IMR-90 (cell line): ENCODE results near the gene SCRG1. TPM values are rescaled to one million over a fixed set of nuclear protein-coding genes. Genes with fewer than 3 reads are reported as not detected.

Experiments
- ATAC-seq: fragments of 200-7000 bp; cut with Tn5 transposase; 2 replicates; pipeline ENCODE4 v1.9.1; 2020; ENCODE audit warnings: low read depth, mild to moderate bottlenecking, moderate library complexity
- BruUV-seq: library from RNA; stranded (reverse); fragments of 400-500 nt; replicated peaks from 2 replicates; lab custom pipeline; 2021; lab: Mats Ljungman, UMichigan
- CTCF ChIA-PET: fragments of 300-600 bp; formaldehyde crosslinking; extraction: SDS; loops from one replicate; lab custom pipeline; 2021; ENCODE audit warnings: antibody characterized with exemption; lab: Yijun Ruan, JAX
- POLR2A ChIA-PET: fragments of 300-600 bp; sonication (Branson Sonifier 250); formaldehyde crosslinking; loops from one replicate; lab custom pipeline; 2022; ENCODE audit warnings: antibody characterized with exemption; ENCODE audit not compliant: unreplicated experiment; lab: Charles Lee
- DNase-seq: peaks from one replicate; pipeline ENCODE4 v3.0.0; 2013
- H2AFZ ChIP-seq: replicated peaks from 2 replicates; pipeline ENCODE3; 2013; ENCODE audit warnings: low read length, mild to moderate bottlenecking; ENCODE audit not compliant: poor library complexity
- H2AK5ac ChIP-seq: 2 replicates; pipeline ENCODE4 v1.6.1; 2013; ENCODE audit warnings: low read depth, low read length, inconsistent platforms
- H2AK9ac ChIP-seq: replicated peaks from 2 replicates; pipeline ENCODE3; 2013; ENCODE audit warnings: mild to moderate bottlenecking, low read depth, low read length, moderate library complexity; ENCODE audit not compliant: poor library complexity
- H2BK120ac ChIP-seq: 2 replicates; pipeline ENCODE4 v1.6.1; 2013; ENCODE audit warnings: low read depth, low read length, inconsistent platforms
- H2BK15ac ChIP-seq: 3 replicates; pipeline ENCODE4 v1.6.1; 2013; ENCODE audit warnings: low read depth, low read length, inconsistent platforms
- H2BK20ac ChIP-seq: 2 replicates; pipeline ENCODE4 v1.6.1; 2013; ENCODE audit warnings: low read depth, mild to moderate bottlenecking, inconsistent platforms, low read length, moderate library complexity
- H2BK5ac ChIP-seq: 2 replicates; pipeline ENCODE4 v1.6.1; 2013; ENCODE audit warnings: mild to moderate bottlenecking, low read depth, low read length, inconsistent platforms; ENCODE audit not compliant: poor library complexity, severe bottlenecking
- H3K14ac ChIP-seq: replicated peaks from 2 replicates; pipeline ENCODE4 v1.6.1; 2013; ENCODE audit warnings: low read depth, low read length, inconsistent platforms
- H3K18ac ChIP-seq: 2 replicates; pipeline ENCODE4 v1.6.1; 2013; ENCODE audit warnings: low read depth, low read length, control low read depth
- H3K23ac ChIP-seq: 2 replicates; pipeline ENCODE4 v1.6.1; 2013; ENCODE audit warnings: low read depth, low read length, inconsistent platforms
- H3K27ac ChIP-seq: 2 replicates; pipeline ENCODE4 v1.5.1; 2013; ENCODE audit warnings: mild to moderate bottlenecking, control low read depth, low read length; ENCODE audit not compliant: insufficient read depth
- H3K27me3 ChIP-seq: 2 replicates; pipeline ENCODE4 v1.6.1; 2013; ENCODE audit warnings: low read length; ENCODE audit not compliant: control insufficient read depth, insufficient read depth
- H3K36me3 ChIP-seq: 2 replicates; pipeline ENCODE4 v1.6.1; 2013; ENCODE audit warnings: low read length, mixed read lengths; ENCODE audit not compliant: control insufficient read depth, insufficient read depth
- H3K4ac ChIP-seq: 2 replicates; pipeline ENCODE4 v1.6.1; 2013; ENCODE audit warnings: low read depth, low read length, inconsistent platforms
- H3K4me1 ChIP-seq: 2 replicates; pipeline ENCODE4 v1.6.1; 2013; ENCODE audit warnings: low read length, mixed read lengths; ENCODE audit not compliant: control insufficient read depth, insufficient read depth
- H3K4me2 ChIP-seq: 2 replicates; pipeline ENCODE4 v1.6.1; 2013; ENCODE audit warnings: low read depth, mild to moderate bottlenecking, control low read depth, low read length, moderate library complexity
- H3K4me3 ChIP-seq: 2 replicates; pipeline ENCODE4 v1.5.1; 2013; ENCODE audit warnings: low read depth, mild to moderate bottlenecking, control low read depth, low read length, moderate library complexity; ENCODE audit not compliant: insufficient read depth
- H3K56ac ChIP-seq: 2 replicates; pipeline ENCODE4 v1.6.1; 2013; ENCODE audit warnings: low read length, inconsistent platforms; ENCODE audit not compliant: insufficient read depth; ENCODE audit errors: extremely low read depth
- H3K79me1 ChIP-seq, 2 experiments: 2 replicates each; pipeline ENCODE4 v1.6.1; 2013; ENCODE audit warnings: low read length in 2 of 2, inconsistent platforms in 1 of 2, low read depth in 1 of 2
- H3K9ac ChIP-seq: 2 replicates; pipeline ENCODE4 v1.6.1; 2013; ENCODE audit warnings: low read depth, low read length, control low read depth
- H3K9me1 ChIP-seq: 2 replicates; pipeline ENCODE4 v1.6.1; 2013; ENCODE audit warnings: low read length, inconsistent platforms; ENCODE audit not compliant: insufficient read depth
- H3K9me3 ChIP-seq: 2 replicates; pipeline ENCODE4 v1.6.1; 2013; ENCODE audit warnings: low read length; ENCODE audit not compliant: control insufficient read depth, insufficient read depth
- H4K20me1 ChIP-seq: 2 replicates; pipeline ENCODE4 v1.6.1; 2013; ENCODE audit warnings: low read length, inconsistent platforms; ENCODE audit not compliant: insufficient read depth
- H4K5ac ChIP-seq: 2 replicates; pipeline ENCODE4 v1.6.1; 2013; ENCODE audit warnings: mild to moderate bottlenecking, low read depth, low read length, control low read depth
- H4K8ac ChIP-seq, 2 experiments: 2 replicates each; pipeline ENCODE4 v1.6.1; 2013; ENCODE audit warnings: low read depth in 2 of 2, low read length in 2 of 2, control low read depth in 1 of 2, inconsistent platforms in 1 of 2
- H4K91ac ChIP-seq: 2 replicates; pipeline ENCODE4 v1.6.1; 2013; ENCODE audit warnings: low read depth, low read length, inconsistent platforms; ENCODE audit not compliant: insufficient read depth
- BHLHE40 ChIP-seq: fragments of 150-350 bp; IDR thresholded peaks from 2 replicates; pipeline ENCODE4 v1.6.1; 2016; ENCODE audit warnings: mild to moderate bottlenecking, low read depth, low read length
- CEBPB ChIP-seq: IDR thresholded peaks from 2 replicates; pipeline ENCODE4 v1.6.1; 2012; ENCODE audit warnings: low read depth, low read length, improper control_type of control experiment
- FOS ChIP-seq: fragments of 150-350 bp; IDR thresholded peaks from 2 replicates; pipeline ENCODE4 v1.6.1; 2016; ENCODE audit warnings: low read depth, low read length
- MAFK ChIP-seq: IDR thresholded peaks from 2 replicates; pipeline ENCODE4 v1.6.1; 2012; ENCODE audit warnings: low read depth, low read length, improper control_type of control experiment
- MAZ ChIP-seq: IDR thresholded peaks from 2 replicates; pipeline ENCODE4 v1.6.1; 2012; ENCODE audit warnings: low read depth, mild to moderate bottlenecking, low read length, improper control_type of control experiment, moderate library complexity, borderline replicate concordance
- MXI1 ChIP-seq: IDR thresholded peaks from 2 replicates; pipeline ENCODE4 v1.6.1; 2012; ENCODE audit warnings: low read depth, mild to moderate bottlenecking, low read length, moderate library complexity, borderline replicate concordance
- NFE2L2 ChIP-seq: fragments of 150-350 bp; IDR thresholded peaks from 2 replicates; pipeline ENCODE4 v1.6.1; 2016; ENCODE audit warnings: low read depth, mild to moderate bottlenecking, low read length
- POLR2A ChIP-seq: IDR thresholded peaks from 2 replicates; pipeline ENCODE4 v1.6.1; 2012; ENCODE audit warnings: mild to moderate bottlenecking, low read depth, low read length
- RAD21 ChIP-seq: IDR thresholded peaks from 2 replicates; pipeline ENCODE4 v1.6.1; 2012; ENCODE audit warnings: low read length, improper control_type of control experiment
- RCOR1 ChIP-seq: IDR thresholded peaks from 2 replicates; pipeline ENCODE4 v1.6.1; 2012; ENCODE audit warnings: mild to moderate bottlenecking, low read length, improper control_type of control experiment; ENCODE audit not compliant: insufficient replicate concordance
- RFX5 ChIP-seq: IDR thresholded peaks from 2 replicates; pipeline ENCODE4 v1.8.0; 2012; ENCODE audit warnings: low read depth, mild to moderate bottlenecking, low read length, moderate library complexity
- WGBS, 2 experiments: methylation state at CpG; one replicate each; pipeline versions ENCODE4 v1.1.5 to v1.1.7; 2013; ENCODE audit warnings: missing lambda C conversion rate in 2 of 2; ENCODE audit not compliant: insufficient read length in 1 of 2; ENCODE audit errors: extremely low coverage in 2 of 2; 5-methylcytosine and 5-hydroxymethylcytosine counted together
- dilution Hi-C: fragments of 300-500 bp; cut with HindIII; formaldehyde crosslinking; loops from one replicate; pipeline ENCODE4 v1.14.3; 2018; ENCODE audit warnings: low sequenced_read_pairs; ENCODE audit not compliant: unreplicated experiment
- in situ Hi-C: fragments of 300-500 bp; cut with MboI; formaldehyde crosslinking; loops from 3 replicates; pipeline ENCODE4 v1.14.3; 2019; ENCODE audit warnings: low sequenced_read_pairs, inconsistent platforms, mixed read lengths
- intact Hi-C: fragments of 100-400 bp; cut with micrococcal nuclease; formaldehyde crosslinking; loops from 2 replicates; pipeline ENCODE4 v1.10.0; 2022
- polyA plus RNA-seq, 3 experiments: library from polyadenylated mRNA; depleted of rRNA; stranded (reverse); fragments of >200 nt; gene quantifications; 2 replicates each; pipeline ENCODE4 v1.2.3, GENCODE V29; 2012; ENCODE audit warnings: low replicate concordance in 1 of 3
- total RNA-seq: library from RNA; depleted of rRNA; stranded (reverse); fragments of >200 nt; gene quantifications from 2 replicates; pipeline ENCODE4 v1.2.3, GENCODE V29; 2012
- TF ChIP-seq, protein P1 (sequence below): fragments of 150-350 bp; IDR thresholded peaks from 2 replicates; pipeline ENCODE4 v1.6.1; 2016; ENCODE audit warnings: low read depth, mild to moderate bottlenecking, low read length, moderate library complexity, borderline replicate concordance
- TF ChIP-seq, protein P2 (sequence below): fragments of 150-350 bp; IDR thresholded peaks from 2 replicates; pipeline ENCODE4 v1.6.1; 2017; ENCODE audit warnings: mild to moderate bottlenecking, antibody characterized with exemption, low read length, low read depth
- TF ChIP-seq, protein P3 (sequence below): conservative IDR thresholded peaks from 2 replicates; pipeline ENCODE4 v1.5.1; 2012; ENCODE audit warnings: mild to moderate bottlenecking, low read depth, low read length, improper control_type of control experiment

SCRG1 gene
- total and polyA plus RNA-seq, 2 of the 4 experiments (the other 2 are of a cell fraction): under 0.01 to 0.22 TPM

DNA sequence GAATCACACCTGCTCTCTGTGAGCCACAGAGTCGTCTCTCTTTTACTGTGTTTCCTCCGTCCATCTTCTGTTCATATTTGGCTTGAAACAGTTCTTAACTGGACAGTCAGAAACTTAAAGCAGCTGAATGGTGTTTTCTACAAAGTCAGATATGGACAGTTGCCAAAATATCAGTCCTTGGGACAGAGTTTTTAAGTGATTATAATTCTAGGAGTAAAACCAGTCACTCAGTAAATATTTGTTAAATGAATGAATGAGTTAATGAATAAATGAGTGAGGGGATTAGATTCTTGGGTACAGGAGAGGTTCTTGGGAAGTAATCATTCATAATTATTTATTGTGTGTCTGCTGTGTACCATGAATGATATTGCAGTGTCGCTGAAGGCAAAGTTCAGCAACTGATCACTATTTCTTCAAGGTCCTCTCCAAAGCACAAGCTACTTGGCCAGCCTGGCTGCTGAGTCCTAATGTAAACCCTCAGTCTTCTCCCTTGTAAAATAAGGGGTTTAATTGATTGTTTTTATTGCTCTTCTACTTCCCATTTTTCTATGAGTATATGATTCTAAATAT lies 5.5 kb upstream of the SCRG1 start:
- Histone ChIP-seq H3K23ac (no peak overlapping the region), H3K56ac (no peak overlapping the region), H2AK5ac (no peak overlapping the region), H3K36me3 (no peaks in the 10 kb centered on the region), H3K79me1 (no peaks in the 10 kb centered on the region), H2AK9ac (no peak overlapping the region), H3K9ac (no peak overlapping the region), H3K9me3 (no peaks in the 10 kb centered on the region), H2AFZ (no peak overlapping the region), H2BK15ac (no peak overlapping the region), H3K4me2 (no peak overlapping the region), H4K5ac (no peak overlapping the region), H2BK120ac (no peak overlapping the region), H4K20me1 (no peaks in the 10 kb centered on the region), H4K8ac (no peak overlapping the region), H3K27me3 (no peaks in the 10 kb centered on the region), H3K4ac (no peak overlapping the region), H3K4me3 (no peak overlapping the region), H2BK20ac (no peak overlapping the region), H3K27ac (no peak overlapping the region), H4K91ac (no peak overlapping the region), H2BK5ac (no peak overlapping the region), H3K18ac (no peak overlapping the region), H3K4me1 (no peaks in the 10 kb centered on the region), H3K9me1 (no peaks in the 10 kb centered on the region), H3K14ac (no peak overlapping the region)
- WGBS, 2 experiments: 100% methylated on average over 2 of the region's 3 CpGs; no CpG with 5 or more reads in 1 of the 2 experiments
- BruUV-seq: no TSS peak
- DNase-seq: no peak
- POLR2A ChIA-PET: no interaction called here
- intact Hi-C loops: no loop called here
- ATAC-seq: no peak
- in situ Hi-C loops: no loop called here
- dilution Hi-C loops: no loop called here
- TF ChIP-seq MAZ (no peak), NFE2L2 (no peak), RAD21 (no peak), RCOR1 (no peak), FOS (no peak), POLR2A (no peak), BHLHE40 (no peak), MXI1 (no peak), MAFK (no peak), CEBPB (no peak), RFX5 (no peak)
- TF ChIP-seq, protein P1, sequence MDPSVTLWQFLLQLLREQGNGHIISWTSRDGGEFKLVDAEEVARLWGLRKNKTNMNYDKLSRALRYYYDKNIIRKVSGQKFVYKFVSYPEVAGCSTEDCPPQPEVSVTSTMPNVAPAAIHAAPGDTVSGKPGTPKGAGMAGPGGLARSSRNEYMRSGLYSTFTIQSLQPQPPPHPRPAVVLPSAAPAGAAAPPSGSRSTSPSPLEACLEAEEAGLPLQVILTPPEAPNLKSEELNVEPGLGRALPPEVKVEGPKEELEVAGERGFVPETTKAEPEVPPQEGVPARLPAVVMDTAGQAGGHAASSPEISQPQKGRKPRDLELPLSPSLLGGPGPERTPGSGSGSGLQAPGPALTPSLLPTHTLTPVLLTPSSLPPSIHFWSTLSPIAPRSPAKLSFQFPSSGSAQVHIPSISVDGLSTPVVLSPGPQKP: no peak
- TF ChIP-seq, protein P2, sequence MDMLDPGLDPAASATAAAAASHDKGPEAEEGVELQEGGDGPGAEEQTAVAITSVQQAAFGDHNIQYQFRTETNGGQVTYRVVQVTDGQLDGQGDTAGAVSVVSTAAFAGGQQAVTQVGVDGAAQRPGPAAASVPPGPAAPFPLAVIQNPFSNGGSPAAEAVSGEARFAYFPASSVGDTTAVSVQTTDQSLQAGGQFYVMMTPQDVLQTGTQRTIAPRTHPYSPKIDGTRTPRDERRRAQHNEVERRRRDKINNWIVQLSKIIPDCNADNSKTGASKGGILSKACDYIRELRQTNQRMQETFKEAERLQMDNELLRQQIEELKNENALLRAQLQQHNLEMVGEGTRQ: no peak
- TF ChIP-seq, protein P3, sequence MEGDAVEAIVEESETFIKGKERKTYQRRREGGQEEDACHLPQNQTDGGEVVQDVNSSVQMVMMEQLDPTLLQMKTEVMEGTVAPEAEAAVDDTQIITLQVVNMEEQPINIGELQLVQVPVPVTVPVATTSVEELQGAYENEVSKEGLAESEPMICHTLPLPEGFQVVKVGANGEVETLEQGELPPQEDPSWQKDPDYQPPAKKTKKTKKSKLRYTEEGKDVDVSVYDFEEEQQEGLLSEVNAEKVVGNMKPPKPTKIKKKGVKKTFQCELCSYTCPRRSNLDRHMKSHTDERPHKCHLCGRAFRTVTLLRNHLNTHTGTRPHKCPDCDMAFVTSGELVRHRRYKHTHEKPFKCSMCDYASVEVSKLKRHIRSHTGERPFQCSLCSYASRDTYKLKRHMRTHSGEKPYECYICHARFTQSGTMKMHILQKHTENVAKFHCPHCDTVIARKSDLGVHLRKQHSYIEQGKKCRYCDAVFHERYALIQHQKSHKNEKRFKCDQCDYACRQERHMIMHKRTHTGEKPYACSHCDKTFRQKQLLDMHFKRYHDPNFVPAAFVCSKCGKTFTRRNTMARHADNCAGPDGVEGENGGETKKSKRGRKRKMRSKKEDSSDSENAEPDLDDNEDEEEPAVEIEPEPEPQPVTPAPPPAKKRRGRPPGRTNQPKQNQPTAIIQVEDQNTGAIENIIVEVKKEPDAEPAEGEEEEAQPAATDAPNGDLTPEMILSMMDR: no peak
- CTCF ChIA-PET: no interaction called here
